Stimulated activated CD4-positive, alpha-beta T cell treated with anti-CD3 and anti-CD28 coated beads, Interleukin-1b, Interleukin-23, amount 100 ng/mL, for 1 hour (primary cell): ENCODE results near the gene ELMO1.
"Not testable (repeated sequence)": the region's sequence is repeated elsewhere in the genome, so short reads cannot be mapped to it uniquely, and the experiment has no call there.

Experiments
- DNase-seq, 2 donors: peaks; one replicate each; pipeline ENCODE4 v3.0.0-alpha.2; 2020; ENCODE audit warnings: low read depth in 2 of 2

The ELMO1 gene

DNA sequence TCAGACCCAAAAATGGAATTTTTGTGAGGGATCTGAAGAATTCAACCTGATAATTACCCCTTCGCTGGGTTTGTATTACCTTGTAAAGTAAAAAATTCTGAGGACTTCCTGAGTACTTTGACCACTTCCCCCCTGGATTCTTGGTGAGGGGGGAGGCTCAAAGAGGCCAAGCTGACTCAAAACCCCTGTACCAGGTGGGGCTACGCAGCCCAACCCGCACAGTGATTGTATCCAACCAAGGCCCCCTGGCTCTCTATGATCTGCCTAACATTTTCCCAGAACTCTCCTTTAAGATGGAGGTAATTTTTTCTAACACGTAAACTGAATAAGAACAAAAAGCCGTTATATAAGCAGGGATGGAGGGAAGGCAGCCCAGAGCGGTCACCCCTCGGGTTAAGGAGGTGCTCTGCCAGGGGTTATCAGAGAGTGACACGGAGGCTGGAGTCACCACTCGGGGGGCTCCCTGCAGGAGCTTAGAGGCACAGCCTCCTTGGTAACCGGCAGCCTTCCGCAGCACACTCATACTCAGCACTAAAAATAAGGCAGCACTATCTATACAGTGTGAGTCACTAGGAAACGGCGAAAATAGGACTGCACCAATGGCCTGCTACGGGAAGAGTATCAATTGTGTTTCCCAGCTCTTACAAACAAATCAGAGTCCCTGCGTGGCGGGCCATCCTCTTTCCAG is 255.4 kb downstream of the ELMO1 start:
- DNase-seq, result no peak

DNA sequence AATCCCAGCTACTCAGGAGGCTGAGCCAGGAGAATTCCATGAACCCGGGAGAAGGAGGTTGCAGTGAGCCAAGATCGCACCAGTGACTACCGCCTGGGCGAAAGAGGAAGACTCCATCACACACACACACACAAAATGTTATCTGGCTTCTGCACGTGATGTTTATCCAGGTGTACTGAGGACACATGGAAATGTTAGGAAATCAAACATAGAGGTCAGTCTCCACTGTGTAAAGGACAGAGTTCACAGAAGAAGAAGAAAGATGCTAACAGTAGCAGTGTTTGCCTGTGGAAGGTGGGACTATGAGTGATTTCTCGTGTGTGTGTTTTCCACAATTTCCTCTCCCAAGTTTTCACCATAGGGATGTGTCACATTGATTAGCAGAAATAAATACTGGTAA is 256.9 kb downstream of the ELMO1 start:
- DNase-seq, result no peak

GRCh38 chr7:37187179-37187578 is 261.5 kb downstream of the ELMO1 start:
- no peak for DNase-seq

GRCh38 chr7:37186753-37187152 is 261.9 kb downstream of the ELMO1 start:
- DNase-seq, result no peak

DNA sequence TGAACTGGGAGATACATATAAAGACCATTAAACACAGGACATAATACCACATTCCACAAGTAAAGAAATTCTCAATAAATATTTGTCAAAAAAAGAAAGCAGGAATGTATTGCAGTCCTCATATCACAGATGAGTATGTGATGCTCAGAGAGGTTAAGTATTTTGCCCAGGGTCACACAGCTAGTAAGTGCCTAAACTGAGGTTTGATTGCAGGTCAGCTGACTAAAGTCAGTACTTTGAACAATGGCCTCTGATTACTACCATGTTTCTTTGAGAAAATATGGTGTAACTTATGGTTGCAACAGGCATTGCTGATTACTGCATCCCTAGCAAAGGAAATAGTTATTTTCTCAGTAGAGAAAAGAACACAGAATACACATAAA is 267.1 kb downstream of the ELMO1 start:
- DNase-seq, result no peak

- DNase-seq, result no peak
Observed at GRCh38 chr7:37180828-37181549, 267.7 kb downstream of the ELMO1 start.

DNA sequence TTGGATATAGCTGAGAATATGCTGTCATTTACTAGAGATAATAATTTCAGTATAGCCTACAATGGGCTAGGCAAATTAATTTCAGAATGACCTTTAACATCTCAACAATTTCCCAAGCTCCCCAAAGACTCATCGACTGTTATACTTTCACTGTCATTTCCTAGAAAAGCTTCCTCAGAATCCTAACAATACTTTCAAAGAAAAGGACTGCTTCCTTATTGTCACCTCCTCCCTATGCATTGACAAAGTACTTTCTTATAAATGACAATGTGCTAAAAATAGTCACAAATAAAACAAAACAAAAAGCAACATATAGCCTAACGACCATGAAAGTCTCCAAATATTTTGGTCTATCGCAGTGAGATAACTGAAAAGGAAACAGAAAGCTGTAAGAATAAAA is 272.6 kb downstream of the ELMO1 start:
- no peak for DNase-seq

- DNase-seq, result no peak
Observed at GRCh38 chr7:37174460-37174859, 274.2 kb downstream of the ELMO1 start.

- DNase-seq, result no peak
Observed at GRCh38 chr7:37173670-37174069, 275.0 kb downstream of the ELMO1 start.

DNA sequence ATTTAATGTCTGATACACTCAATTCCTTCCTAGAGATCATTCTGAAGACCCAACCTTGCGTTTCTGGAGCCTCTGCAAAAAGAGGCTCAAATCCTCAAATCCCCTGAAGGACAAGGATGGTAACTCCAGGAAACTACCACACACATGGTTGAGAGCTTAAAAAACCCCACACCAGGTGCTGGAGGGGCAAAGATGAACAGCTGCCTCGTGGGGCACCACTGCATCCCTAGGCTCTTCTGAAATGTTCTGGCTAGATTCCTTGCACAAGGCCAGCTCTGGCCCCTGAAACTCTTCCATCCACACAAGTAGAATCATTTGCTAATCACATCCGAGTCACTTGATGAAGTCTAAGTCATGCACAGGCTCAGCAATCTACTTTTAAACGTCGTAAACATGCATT is 286.6 kb downstream of the ELMO1 start:
- DNase-seq, result no peak

DNA sequence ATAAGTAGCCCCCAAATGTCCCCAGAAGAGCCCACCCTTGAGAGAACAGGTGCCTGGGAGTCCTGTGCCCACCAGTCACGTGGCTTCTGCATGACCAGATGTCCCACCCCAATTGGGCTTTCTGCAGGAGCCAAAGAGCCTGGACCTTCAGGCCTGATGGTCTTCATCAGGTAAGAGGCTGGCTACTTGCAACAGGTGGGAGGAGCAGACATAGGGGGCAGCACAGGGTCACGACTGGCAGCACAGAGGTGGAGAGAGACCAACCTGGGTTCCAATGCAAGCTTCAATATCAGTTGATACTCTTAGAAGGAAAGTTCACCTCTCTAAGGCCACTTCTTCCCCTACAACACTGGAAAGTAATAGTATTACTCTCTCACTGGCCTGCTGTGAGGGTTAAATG is 288.0 kb downstream of the ELMO1 start:
- DNase-seq, result no peak

GRCh38 chr7:37153376-37153775 is 295.3 kb downstream of the ELMO1 start:
- no peak for DNase-seq

- no peak for DNase-seq
Observed at GRCh38 chr7:37151741-37152413, 296.8 kb downstream of the ELMO1 start.

GRCh38 chr7:37150856-37151255 is 297.8 kb downstream of the ELMO1 start:
- no peak for DNase-seq

DNA sequence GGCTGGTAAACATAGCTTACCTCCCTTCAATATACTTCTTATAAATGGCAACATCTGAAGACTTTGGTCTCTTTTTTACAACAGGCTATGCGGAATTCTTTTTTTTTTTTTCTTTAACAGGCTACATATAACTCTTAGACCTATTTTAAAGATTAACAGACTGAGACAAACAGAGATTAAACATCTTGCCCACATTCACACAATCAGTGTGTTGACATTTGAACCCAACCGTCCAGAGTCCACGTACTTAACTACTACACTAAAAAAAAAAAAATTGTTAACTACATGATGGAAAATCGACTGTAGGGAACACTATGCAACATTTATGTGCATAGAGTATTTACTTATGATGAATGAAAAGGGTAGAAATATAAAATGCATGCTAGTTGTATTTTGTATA is 298.5 kb downstream of the ELMO1 start:
- DNase-seq, result no peak

DNA sequence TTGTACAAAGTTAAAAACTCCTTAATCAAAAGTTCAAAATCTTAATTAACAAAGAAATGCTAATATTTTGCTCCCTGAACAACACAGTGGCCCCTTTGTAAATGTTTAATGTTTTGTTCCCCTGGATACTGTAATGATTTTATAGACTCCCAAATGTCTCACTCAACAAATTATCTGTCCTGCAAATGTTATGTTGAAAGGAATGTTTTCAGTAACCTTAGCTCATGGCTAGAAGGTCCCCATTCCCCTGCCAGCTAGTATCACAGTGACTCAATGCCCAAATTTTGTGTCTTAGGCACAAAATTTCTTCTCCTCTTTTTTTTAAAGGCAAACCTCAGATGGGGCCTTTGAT is 298.9 kb downstream of the ELMO1 start:
- DNase-seq, result no peak

DNA sequence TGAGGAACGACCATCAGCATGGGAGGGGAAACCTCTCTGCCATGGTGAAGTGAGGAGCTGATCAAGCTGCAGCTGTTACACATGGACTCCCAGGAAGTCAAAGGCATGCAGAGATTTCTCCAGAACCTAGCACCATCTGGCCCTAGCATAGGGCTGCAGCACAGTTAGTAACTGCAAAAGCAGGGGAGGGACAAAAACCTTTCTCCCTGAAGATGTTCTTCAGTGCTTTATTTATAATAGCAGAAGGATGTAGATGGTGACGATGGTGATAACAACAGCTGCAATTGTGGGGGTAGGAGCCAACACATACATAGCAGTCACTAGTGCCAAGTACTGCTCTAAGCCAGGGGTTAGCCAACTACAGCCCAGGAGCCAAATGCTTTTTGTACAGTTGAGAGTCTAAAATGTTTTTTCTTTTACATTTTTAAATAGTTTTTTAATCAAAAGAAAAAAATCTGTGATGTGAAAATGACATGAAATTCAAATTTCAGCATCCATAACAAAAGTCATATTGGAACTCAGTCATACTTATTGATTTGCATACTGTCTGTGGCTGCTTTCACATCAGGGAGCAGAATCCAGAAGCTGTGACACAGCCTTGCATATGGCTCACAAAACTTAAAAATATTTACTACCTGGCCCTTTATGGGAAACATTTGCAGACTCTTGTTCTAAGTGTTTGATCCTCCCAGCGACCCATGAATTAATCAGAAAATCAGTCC is 299.5 kb downstream of the ELMO1 start:
- no peak for DNase-seq

GRCh38 chr7:37145682-37146081 is 303.0 kb downstream of the ELMO1 start:
- DNase-seq, result no peak

- no peak for DNase-seq
Observed at GRCh38 chr7:37144423-37144822, 304.2 kb downstream of the ELMO1 start.

GRCh38 chr7:37142958-37143357 is 305.7 kb downstream of the ELMO1 start:
- DNase-seq, result no peak

- no peak for DNase-seq
Observed at GRCh38 chr7:37141742-37142141, 306.9 kb downstream of the ELMO1 start.

- DNase-seq, result not testable (repeated sequence)
Observed at GRCh38 chr7:37133902-37134301, 314.8 kb downstream of the ELMO1 start.

- no peak for DNase-seq
Observed at GRCh38 chr7:37131855-37132254, 316.8 kb downstream of the ELMO1 start.
